ENCODE measurements around the gene FAR1. TPM values are rescaled to one million over a fixed set of nuclear protein-coding genes. Genes with fewer than 3 reads are reported as not detected.

Gene FAR1
- polyA plus RNA-seq, 4 donors: 19.7 to 56.3 (median 31.7) TPM

GRCh38 chr11:13778345-13778744 is 109.9 kb downstream of the FAR1 start:
- WGBS, 3 donors: 69 to 78% (median 75%) methylated on average over 1 of the region's 1 CpG
- Histone ChIP-seq H3K4me1 (ENCODE audit: control insufficient read depth in 3 of 3, insufficient read depth in 2 of 3, low read depth in 1 of 3, low read length in 2 of 3) (peaks cover 0 to 6% (median 0%) of the 10 kb centered on the region in 3 donors), H3K9me3 (ENCODE audit: control insufficient read depth in 2 of 2, insufficient read depth in 1 of 2, low read depth in 1 of 2, low read length in 1 of 2) (no peaks in the 10 kb centered on the region), H3K27me3 (ENCODE audit: control insufficient read depth in 3 of 3, insufficient read depth in 3 of 3, low read length in 3 of 3) (no peaks in the 10 kb centered on the region), H3K27ac (ENCODE audit: low read depth in 1 of 3, low read length in 2 of 3) (no peak overlapping the region), H3K36me3 (ENCODE audit: control insufficient read depth in 3 of 3, insufficient read depth in 2 of 3, low read depth in 1 of 3, low read length in 3 of 3) (no peaks in the 10 kb centered on the region), H3K4me3 (ENCODE audit: low read depth in 1 of 3, low read length in 3 of 3) (no peak overlapping the region)
- DNase-seq (no peak), FAIRE-seq (no peak)

GRCh38 chr11:13781153-13781552 is 112.7 kb downstream of the FAR1 start:
- no peak for FAIRE-seq
- Histone ChIP-seq H3K4me3 (ENCODE audit: low read depth in 1 of 3, low read length in 3 of 3) (no peak overlapping the region), H3K9me3 (ENCODE audit: control insufficient read depth in 2 of 2, insufficient read depth in 1 of 2, low read depth in 1 of 2, low read length in 1 of 2) (no peaks in the 10 kb centered on the region), H3K4me1 (ENCODE audit: control insufficient read depth in 3 of 3, insufficient read depth in 2 of 3, low read depth in 1 of 3, low read length in 2 of 3) (peaks cover 0 to 6% (median 0%) of the 10 kb centered on the region in 3 donors), H3K27me3 (ENCODE audit: control insufficient read depth in 3 of 3, insufficient read depth in 3 of 3, low read length in 3 of 3) (no peaks in the 10 kb centered on the region), H3K36me3 (ENCODE audit: control insufficient read depth in 3 of 3, insufficient read depth in 2 of 3, low read depth in 1 of 3, low read length in 3 of 3) (no peaks in the 10 kb centered on the region), H3K27ac (ENCODE audit: low read depth in 1 of 3, low read length in 2 of 3) (no peak overlapping the region)
- 89 to 92% (median 90%) methylated on average over 6 of the region's 6 CpGs for WGBS, 3 donors
- no peak for DNase-seq

Other genes with a start within 250 kb of the FAR1 start
- gene BTBD10, start 205.4 kb upstream of the FAR1 start, polyA plus RNA-seq: 10 to 100 TPM; 18.7 to 21.1 (median 20.2) TPM
- not detected for gene PTH, start 172.7 kb upstream of the FAR1 start, polyA plus RNA-seq

All from small intestine (tissue), 7 donors.